Measurements from ENCODE around the gene TECR.

GRCh38 chr19:14516048-14516534, 13.3 kb upstream of the TECR start:
- TF ChIP-seq, protein P1, sequence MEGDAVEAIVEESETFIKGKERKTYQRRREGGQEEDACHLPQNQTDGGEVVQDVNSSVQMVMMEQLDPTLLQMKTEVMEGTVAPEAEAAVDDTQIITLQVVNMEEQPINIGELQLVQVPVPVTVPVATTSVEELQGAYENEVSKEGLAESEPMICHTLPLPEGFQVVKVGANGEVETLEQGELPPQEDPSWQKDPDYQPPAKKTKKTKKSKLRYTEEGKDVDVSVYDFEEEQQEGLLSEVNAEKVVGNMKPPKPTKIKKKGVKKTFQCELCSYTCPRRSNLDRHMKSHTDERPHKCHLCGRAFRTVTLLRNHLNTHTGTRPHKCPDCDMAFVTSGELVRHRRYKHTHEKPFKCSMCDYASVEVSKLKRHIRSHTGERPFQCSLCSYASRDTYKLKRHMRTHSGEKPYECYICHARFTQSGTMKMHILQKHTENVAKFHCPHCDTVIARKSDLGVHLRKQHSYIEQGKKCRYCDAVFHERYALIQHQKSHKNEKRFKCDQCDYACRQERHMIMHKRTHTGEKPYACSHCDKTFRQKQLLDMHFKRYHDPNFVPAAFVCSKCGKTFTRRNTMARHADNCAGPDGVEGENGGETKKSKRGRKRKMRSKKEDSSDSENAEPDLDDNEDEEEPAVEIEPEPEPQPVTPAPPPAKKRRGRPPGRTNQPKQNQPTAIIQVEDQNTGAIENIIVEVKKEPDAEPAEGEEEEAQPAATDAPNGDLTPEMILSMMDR (IDR thresholded peaks at IDR 0.05; ENCODE audit: poor library complexity, severe bottlenecking), result no peak
- TF ChIP-seq POLR2AphosphoS5 (IDR thresholded peaks at IDR 0.05) (no peak), RAD21 (conservative IDR thresholded peaks at IDR 0.05) (no peak), MXI1 (conservative IDR thresholded peaks at IDR 0.05; ENCODE audit: poor library complexity, severe bottlenecking) (no peak), EZH2 (IDR thresholded peaks at IDR 0.05; ENCODE audit: borderline replicate concordance, insufficient read depth, low read length, poor library complexity, severe bottlenecking) (no peak)
